Mesenchymal stem cell (in vitro differentiated cells and primary cell): ENCODE data around the gene CHIC2.

Experiments used
- DNase-seq: peaks from one replicate; pipeline ENCODE4 v3.0.0-alpha.2; 2013
- H2AFZ ChIP-seq: one replicate; pipeline ENCODE4 v1.6.1; 2013; ENCODE audit warnings: low read depth, mild to moderate bottlenecking, control low read depth, inconsistent platforms, low read length, moderate library complexity
- H2AK5ac ChIP-seq: 2 replicates; pipeline ENCODE4 v1.6.1; 2013; ENCODE audit warnings: low read length, moderate library complexity, mild to moderate bottlenecking, inconsistent platforms; ENCODE audit not compliant: severe bottlenecking
- H2BK120ac ChIP-seq: one replicate; pipeline ENCODE4 v1.6.1; 2013; ENCODE audit warnings: low read depth, mild to moderate bottlenecking, inconsistent platforms, low read length, moderate library complexity
- H2BK12ac ChIP-seq, 2 experiments: one replicate each; pipeline ENCODE4 v1.6.1; 2013; ENCODE audit warnings: inconsistent platforms in 2 of 2, low read length in 2 of 2, mild to moderate bottlenecking in 2 of 2, moderate library complexity in 2 of 2, control low read depth in 1 of 2
- H2BK15ac ChIP-seq: one replicate; pipeline ENCODE4 v1.6.1; 2013; ENCODE audit warnings: mild to moderate bottlenecking, low read depth, inconsistent platforms; ENCODE audit not compliant: poor library complexity, severe bottlenecking
- H2BK5ac ChIP-seq: 2 replicates; pipeline ENCODE4 v1.6.1; 2013; ENCODE audit warnings: low read depth, mild to moderate bottlenecking, low read length, control low read depth, inconsistent platforms; ENCODE audit not compliant: poor library complexity, severe bottlenecking
- H3K14ac ChIP-seq, 2 experiments: one replicate each; pipeline ENCODE4 v1.6.1; 2013; ENCODE audit warnings: inconsistent platforms in 2 of 2, low read length in 2 of 2, control low read depth in 1 of 2, mild to moderate bottlenecking in 1 of 2, moderate library complexity in 1 of 2
- H3K18ac ChIP-seq, 2 experiments: one replicate each; pipeline ENCODE4 v1.6.1; 2013; ENCODE audit warnings: inconsistent platforms in 2 of 2, low read length in 2 of 2, control low read depth in 1 of 2, low read depth in 1 of 2, mild to moderate bottlenecking in 1 of 2
- H3K23ac ChIP-seq, 2 experiments: one replicate each; pipeline ENCODE4 v1.6.1; 2013; ENCODE audit warnings: inconsistent platforms in 2 of 2, low read length in 2 of 2, mild to moderate bottlenecking in 2 of 2, moderate library complexity in 2 of 2, control low read depth in 1 of 2
- H3K27ac ChIP-seq: 2 replicates; pipeline ENCODE4 v1.5.1; 2013; ENCODE audit warnings: mild to moderate bottlenecking, moderate library complexity, low read length, control low read depth, inconsistent platforms; ENCODE audit not compliant: poor library complexity, severe bottlenecking
- H3K27me3 ChIP-seq, 2 experiments: 2 replicates each; pipeline versions ENCODE4 v1.6.1 to v1.7.0; 2013; ENCODE audit warnings: low read length in 2 of 2, mild to moderate bottlenecking in 2 of 2, moderate library complexity in 2 of 2, control low read depth in 1 of 2, inconsistent platforms in 1 of 2; ENCODE audit not compliant: control insufficient read depth in 1 of 2, insufficient read depth in 1 of 2
- H3K36me3 ChIP-seq, 2 experiments: 2 replicates each; pipeline versions ENCODE4 v1.6.1 to v1.7.0; 2013; ENCODE audit warnings: low read length in 2 of 2, control low read depth in 1 of 2, inconsistent platforms in 1 of 2, low read depth in 1 of 2, mild to moderate bottlenecking in 1 of 2; ENCODE audit not compliant: insufficient read depth in 2 of 2, control insufficient read depth in 1 of 2
- H3K4ac ChIP-seq, 2 experiments: one replicate each; pipeline ENCODE4 v1.6.1; 2013; ENCODE audit warnings: inconsistent platforms in 2 of 2, low read length in 2 of 2, mild to moderate bottlenecking in 2 of 2, moderate library complexity in 2 of 2, control low read depth in 1 of 2, low read depth in 1 of 2
- H3K4me1 ChIP-seq: 2 replicates; pipeline ENCODE4 v1.6.1; 2013; ENCODE audit warnings: low read depth, low read length, control low read depth; ENCODE audit not compliant: control insufficient read depth, insufficient read depth
- H3K4me2 ChIP-seq: 2 replicates; pipeline ENCODE4 v1.6.1; 2013; ENCODE audit warnings: low read length, mild to moderate bottlenecking, inconsistent platforms; ENCODE audit not compliant: poor library complexity, severe bottlenecking
- H3K4me3 ChIP-seq, 2 experiments: 2 replicates each; pipeline versions ENCODE4 v1.5.1 to v1.7.0; 2013; ENCODE audit warnings: low read length in 2 of 2, mild to moderate bottlenecking in 2 of 2, control low read depth in 1 of 2, low read depth in 1 of 2; ENCODE audit not compliant: insufficient read depth in 1 of 2
- H3K79me1 ChIP-seq: replicated peaks from 2 replicates; pipeline ENCODE4 v1.6.1; 2013; ENCODE audit warnings: mild to moderate bottlenecking, control low read depth, low read length, inconsistent platforms; ENCODE audit not compliant: poor library complexity, severe bottlenecking
- H3K9ac ChIP-seq: 2 replicates; pipeline ENCODE4 v1.7.0; 2013; ENCODE audit warnings: mild to moderate bottlenecking, low read length, moderate library complexity
- H3K9me3 ChIP-seq: 2 replicates; pipeline ENCODE4 v1.7.0; 2013; ENCODE audit warnings: mild to moderate bottlenecking, low read length; ENCODE audit not compliant: control insufficient read depth
- H4K8ac ChIP-seq: one replicate; pipeline ENCODE4 v1.6.1; 2013; ENCODE audit warnings: inconsistent platforms, mild to moderate bottlenecking, low read length, moderate library complexity
- H4K91ac ChIP-seq: one replicate; pipeline ENCODE4 v1.6.1; 2013; ENCODE audit warnings: mild to moderate bottlenecking, low read length, inconsistent platforms
- WGBS: methylation state at CpG from one replicate; pipeline ENCODE4 v1.1.7; 2013; ENCODE audit warnings: mixed read lengths; 5-methylcytosine and 5-hydroxymethylcytosine counted together

The CHIC2 gene

GRCh38 chr4:54099748-54100574, 35.6 kb upstream of the CHIC2 start, which contains the start of gene GSX2:
Gene GSX2, plus strand, starts transcription at chr4:54100163. Its CDS starts 182 bp downstream, at chr4:54100345.
- H4K91ac ChIP-seq = no peak within 1 kb of the TSS
- no peak for DNase-seq
- no peak within 1 kb of the TSS for H2BK15ac ChIP-seq
- no peak within 1 kb of the TSS for H4K8ac ChIP-seq
- H2BK5ac ChIP-seq = no peak within 1 kb of the TSS
- H3K9me3 ChIP-seq = no peaks in the 10 kb centered on the region
- H3K4me1 ChIP-seq = peaks cover 32% of the 10 kb centered on the region
- H2BK120ac ChIP-seq = no peak within 1 kb of the TSS
- peak within 1 kb of the TSS; percentile 38 for H3K9ac ChIP-seq
- H3K27me3 ChIP-seq = peaks cover 81 to 98% of the 10 kb centered on the region in 2 experiments
- H3K14ac ChIP-seq = peak within 1 kb of the TSS in 1 of 2 experiments; percentile 76
- peak within 1 kb of the TSS in 1 of 2 experiments; percentile 15 for H3K4ac ChIP-seq
- H2AK5ac ChIP-seq = no peak within 1 kb of the TSS
- peak within 1 kb of the TSS; percentile 86 for H3K4me2 ChIP-seq
- peak within 1 kb of the TSS; percentile 17 to 76 for H3K4me3 ChIP-seq
- H3K36me3 ChIP-seq = no peaks in the 10 kb centered on the region
- peak within 1 kb of the TSS in 1 of 2 experiments; percentile 46 for H3K23ac ChIP-seq
- peak within 1 kb of the TSS in 1 of 2 experiments; percentile 46 for H3K18ac ChIP-seq
- no peaks in the 10 kb centered on the region for H3K79me1 ChIP-seq
- H3K27ac ChIP-seq = no peak within 1 kb of the TSS
- peak within 1 kb of the TSS in 1 of 2 experiments; percentile 37 for H2BK12ac ChIP-seq
- peak within 1 kb of the TSS; percentile 51 for H2AFZ ChIP-seq
- under 1% methylated on average over 51 of the region's 66 CpGs for WGBS

- no peak overlapping the region for H3K18ac ChIP-seq
- H3K14ac ChIP-seq = peak overlapping the region in 1 of 2 experiments; percentile 76
- peak overlapping the region in 1 of 2 experiments; percentile 76 for H3K4me3 ChIP-seq
- no peak overlapping the region for H2BK12ac ChIP-seq
- WGBS = 5% methylated on average over 10 of the region's 17 CpGs
- no peaks in the 10 kb centered on the region for H3K9me3 ChIP-seq
- H3K36me3 ChIP-seq = no peaks in the 10 kb centered on the region
- no peaks in the 10 kb centered on the region for H3K79me1 ChIP-seq
- no peak overlapping the region for H4K8ac ChIP-seq
- peak overlapping the region in 1 of 2 experiments; percentile 46 for H3K23ac ChIP-seq
- H3K27ac ChIP-seq = no peak overlapping the region
- H4K91ac ChIP-seq = no peak overlapping the region
- H2BK5ac ChIP-seq = no peak overlapping the region
- H2AK5ac ChIP-seq = no peak overlapping the region
- H2BK120ac ChIP-seq = no peak overlapping the region
- H3K4ac ChIP-seq = no peak overlapping the region
- H3K4me1 ChIP-seq = peaks cover 32% of the 10 kb centered on the region
- no peak overlapping the region for H3K9ac ChIP-seq
- no peak for DNase-seq
- peak overlapping the region; percentile 86 for H3K4me2 ChIP-seq
- no peak overlapping the region for H2AFZ ChIP-seq
- peaks cover 81 to 100% of the 10 kb centered on the region in 2 experiments for H3K27me3 ChIP-seq
- no peak overlapping the region for H2BK15ac ChIP-seq
Measured at GRCh38 chr4:54099287-54099747, 34.9 kb upstream of the CHIC2 start.

GRCh38 chr4:54098375-54098774, 34.0 kb upstream of the CHIC2 start:
- Histone ChIP-seq H3K79me1 (no peaks in the 10 kb centered on the region), H3K9ac (no peak overlapping the region), H2BK15ac (no peak overlapping the region), H2BK12ac (no peak overlapping the region), H3K9me3 (no peaks in the 10 kb centered on the region), H3K4ac (no peak overlapping the region), H2AFZ (no peak overlapping the region), H2BK5ac (no peak overlapping the region), H3K4me1 (peaks cover 24% of the 10 kb centered on the region), H3K27me3 (peaks cover 86 to 100% of the 10 kb centered on the region in 2 experiments), H3K4me2 (no peak overlapping the region), H3K27ac (no peak overlapping the region), H2AK5ac (no peak overlapping the region), H3K23ac (no peak overlapping the region), H3K18ac (no peak overlapping the region), H4K8ac (no peak overlapping the region), H2BK120ac (no peak overlapping the region), H3K14ac (no peak overlapping the region), H3K36me3 (no peaks in the 10 kb centered on the region), H4K91ac (no peak overlapping the region), H3K4me3 (no peak overlapping the region)
- 28% methylated on average over 3 of the region's 5 CpGs for WGBS
- DNase-seq = no peak

GRCh38 chr4:54097152-54097551, 32.7 kb upstream of the CHIC2 start:
- Histone ChIP-seq H3K27me3 (peaks cover 83 to 100% of the 10 kb centered on the region in 2 experiments), H3K4me2 (no peak overlapping the region), H4K91ac (no peak overlapping the region), H3K9ac (no peak overlapping the region), H4K8ac (no peak overlapping the region), H2AK5ac (no peak overlapping the region), H2AFZ (no peak overlapping the region), H3K79me1 (no peaks in the 10 kb centered on the region), H3K36me3 (no peaks in the 10 kb centered on the region), H2BK12ac (no peak overlapping the region), H3K4ac (no peak overlapping the region), H3K4me3 (no peak overlapping the region), H3K14ac (no peak overlapping the region), H3K4me1 (peaks cover 28% of the 10 kb centered on the region), H3K18ac (no peak overlapping the region), H2BK15ac (no peak overlapping the region), H2BK120ac (no peak overlapping the region), H3K9me3 (no peaks in the 10 kb centered on the region), H3K23ac (no peak overlapping the region), H2BK5ac (no peak overlapping the region), H3K27ac (no peak overlapping the region)
- no peak for DNase-seq
- 76% methylated on average over 6 of the region's 6 CpGs for WGBS
